HepG2 (cell line): ENCODE results near the gene CCR9. TPM values are rescaled to one million over a fixed set of nuclear protein-coding genes. Genes with fewer than 3 reads are reported as not detected.

Source experiments
- ATAC-seq: fragments of 200-7000 bp; cut with Tn5 transposase; 3 replicates; pipeline ENCODE4 v1.9.1; 2020; ENCODE audit warnings: mild to moderate bottlenecking, moderate library complexity
- BruUV-seq: library from RNA; stranded (reverse); fragments of 400-500 nt; replicated peaks from 2 replicates; lab custom pipeline; 2021; lab: Mats Ljungman, UMichigan
- CTCF ChIA-PET: fragments of 300-600 bp; formaldehyde crosslinking; extraction: SDS; loops from one replicate; lab custom pipeline; 2021; ENCODE audit warnings: low total read pairs, inconsistent platforms, low intra/inter-chr PET ratio; lab: Yijun Ruan, JAX
- POLR2A ChIA-PET: fragments of 350-600 bp; sonication (Branson Sonifier 250); formaldehyde crosslinking; loops from one replicate; lab custom pipeline; 2020; ENCODE audit warnings: antibody characterized with exemption, inconsistent platforms; lab: Yijun Ruan, JAX
- DNase-seq: peaks from one replicate; pipeline ENCODE4 v3.0.0-alpha.2; 2015; ENCODE audit warnings: low spot score
- FAIRE-seq: peaks from 3 replicates; lab custom pipeline; 2011; peaks lifted over from hg19 to GRCh38; lab: Jason Lieb, UNC
- H2AFZ ChIP-seq: one replicate; pipeline ENCODE4 v1.6.1; 2011; ENCODE audit warnings: low read length, inconsistent platforms
- H3K27ac ChIP-seq: fragments of 300-600 bp; 3 replicates; pipeline ENCODE4 v1.8.0; 2011; ENCODE audit warnings: mixed run types, mild to moderate bottlenecking, mixed read lengths, low read length, inconsistent platforms; ENCODE audit not compliant: insufficient read depth; ENCODE audit errors: extremely low read length
- H3K27me3 ChIP-seq, 2 experiments: fragments of 200-600 bp in 1 of 2; 2 replicates in 1 of 2; 3 replicates in 1 of 2; pipeline versions ENCODE4 v1.6.0 to v1.8.0; 2011; ENCODE audit warnings: low read length in 2 of 2, mild to moderate bottlenecking in 2 of 2, moderate library complexity in 2 of 2, inconsistent platforms in 1 of 2; ENCODE audit not compliant: insufficient read depth in 2 of 2, control insufficient read depth in 1 of 2
- H3K36me3 ChIP-seq, 2 experiments: fragments of 200-600 bp in 1 of 2; replicated peaks in 1 of 2; 2 replicates in 1 of 2; 3 replicates in 1 of 2; pipeline versions ENCODE4 v1.5.1 to v1.8.0; 2011; ENCODE audit warnings: low read length in 2 of 2, inconsistent platforms in 1 of 2; ENCODE audit not compliant: insufficient read depth in 2 of 2, control insufficient read depth in 1 of 2
- H3K4me1 ChIP-seq: 2 replicates; pipeline ENCODE4 v1.5.1; 2012; ENCODE audit warnings: low read length, inconsistent platforms; ENCODE audit not compliant: insufficient read depth
- H3K4me2 ChIP-seq: 2 replicates; pipeline ENCODE4 v1.6.0; 2011; ENCODE audit warnings: low read depth, low read length, inconsistent platforms
- H3K4me3 ChIP-seq, 3 experiments: fragments of 200-600 bp in 1 of 3; sonication (generic), shearing (Covaris generic) in 1 of 3; replicated peaks in 1 of 3; 2 replicates each; pipeline ENCODE4 v1.5.1; 2011 to 2016; ENCODE audit warnings: low read length in 3 of 3, inconsistent platforms in 2 of 3, low read depth in 2 of 3, mild to moderate bottlenecking in 2 of 3, control low read depth in 1 of 3, mixed read lengths in 1 of 3; ENCODE audit not compliant: insufficient read depth in 1 of 3
- H3K79me2 ChIP-seq: one replicate; pipeline ENCODE4 v1.6.1; 2011; ENCODE audit warnings: low read length, inconsistent platforms; ENCODE audit not compliant: insufficient read depth
- H3K9ac ChIP-seq: 2 replicates; pipeline ENCODE4 v1.6.0; 2011; ENCODE audit warnings: mild to moderate bottlenecking, low read depth, low read length, inconsistent platforms; ENCODE audit not compliant: insufficient read depth
- H3K9me3 ChIP-seq: 2 replicates; pipeline ENCODE4 v1.5.1; 2012; ENCODE audit warnings: mild to moderate bottlenecking, low read length
- H4K20me1 ChIP-seq: 2 replicates; pipeline ENCODE4 v1.6.0; 2011; ENCODE audit warnings: inconsistent platforms, mild to moderate bottlenecking, low read length, moderate library complexity; ENCODE audit not compliant: insufficient read depth
- CBX5 ChIP-seq: sonication (generic); formaldehyde crosslinking; IDR thresholded peaks from 2 replicates; pipeline ENCODE4 v1.4.0; 2020; ENCODE audit warnings: missing genetic modification reagents, borderline replicate concordance
- CEBPZ ChIP-seq: IDR thresholded peaks from 2 replicates; pipeline ENCODE4 v1.6.1; 2012; ENCODE audit warnings: low read length, improper control_type of control experiment
- FOXA1 ChIP-seq, 2 experiments: fragments of 450-650 bp in 1 of 2; sonication (generic) in 1 of 2; formaldehyde crosslinking in 1 of 2; IDR thresholded peaks; 2 replicates each; pipeline versions ENCODE4 v1.4.0 to v1.6.1; 2016 to 2020; ENCODE audit warnings: missing genetic modification reagents in 1 of 2
- KMT2B ChIP-seq: IDR thresholded peaks from 2 replicates; pipeline ENCODE4 v1.6.1; 2016; ENCODE audit warnings: missing genetic modification reagents, missing compliant biosample characterization
- NFIB ChIP-seq: sonication (generic); formaldehyde crosslinking; IDR thresholded peaks from 2 replicates; pipeline ENCODE4 v1.9.0; 2021; ENCODE audit warnings: missing genetic modification reagents, mild to moderate bottlenecking, borderline replicate concordance
- RXRA ChIP-seq: sonication (generic); formaldehyde crosslinking; IDR thresholded peaks from 2 replicates; pipeline ENCODE4 v1.5.1; 2020; ENCODE audit warnings: missing genetic modification reagents
- SRSF4 ChIP-seq: fragments of 200-400 bp; formaldehyde crosslinking; IDR thresholded peaks from one replicate; pipeline ENCODE4 v1.6.1; 2018; ENCODE audit warnings: mild to moderate bottlenecking, low read depth, low read length, moderate library complexity; ENCODE audit not compliant: poor library complexity, severe bottlenecking
- STAT5B ChIP-seq: sonication (generic); formaldehyde crosslinking; IDR thresholded peaks from 2 replicates; pipeline ENCODE4 v1.4.0; 2020; ENCODE audit warnings: missing genetic modification reagents
- ZBTB20 ChIP-seq: sonication (generic); formaldehyde crosslinking; IDR thresholded peaks from 2 replicates; pipeline ENCODE4 v1.8.1; 2023; ENCODE audit warnings: missing genetic modification reagents, low read depth, mild to moderate bottlenecking, borderline replicate concordance
- ZC3H4 ChIP-seq: sonication (generic); formaldehyde crosslinking; IDR thresholded peaks from 2 replicates; pipeline ENCODE4 v1.4.0; 2020; ENCODE audit warnings: missing genetic modification reagents, borderline replicate concordance
- ZFP37 ChIP-seq: sonication (generic); formaldehyde crosslinking; IDR thresholded peaks from 2 replicates; pipeline ENCODE4 v1.4.0; 2020; ENCODE audit warnings: missing genetic modification reagents, borderline replicate concordance
- ZNF431 ChIP-seq: sonication (generic); formaldehyde crosslinking; IDR thresholded peaks from 2 replicates; pipeline ENCODE4 v1.9.0; 2022; ENCODE audit warnings: missing genetic modification reagents, low read depth, mild to moderate bottlenecking, borderline replicate concordance
- ZNF468 ChIP-seq: sonication (generic); formaldehyde crosslinking; IDR thresholded peaks from 2 replicates; pipeline ENCODE4 v1.8.0; 2022; ENCODE audit warnings: mild to moderate bottlenecking, moderate library complexity, missing genetic modification reagents
- ZNF629 ChIP-seq: sonication (generic); formaldehyde crosslinking; conservative IDR thresholded peaks from 2 replicates; pipeline ENCODE4 v1.5.0; 2020; ENCODE audit warnings: missing genetic modification reagents
- WGBS: methylation state at CpG from one replicate; pipeline ENCODE4 v1.1.6; 2017; ENCODE audit warnings: low lambda C conversion rate; 5-methylcytosine and 5-hydroxymethylcytosine counted together
- in situ Hi-C: cut with HindIII; loops from 2 replicates; pipeline ENCODE4 v1.10.0; 2017; ENCODE audit warnings: low pct_unique_long_range_greater_than_20kb; ENCODE audit not compliant: extremely low pct_ligation_motif_present
- intact Hi-C: fragments of 100-400 bp; cut with micrococcal nuclease; formaldehyde crosslinking; loops from one replicate; pipeline ENCODE4 v1.10.0; 2022; ENCODE audit not compliant: unreplicated experiment
- polyA plus RNA-seq, 8 experiments: library from polyadenylated mRNA; depleted of rRNA in 3 of 8; stranded (reverse) in 7 of 8; unstranded in 1 of 8; fragments of >200 nt; fragmentation: Illumina TruSeq in 4 of 8; extraction: Trizol in 4 of 8; gene quantifications; 2 replicates each; pipeline versions ENCODE4 v1.2.1 to v1.2.3, GENCODE V29; 2011 to 2016; ENCODE audit warnings: low read depth in 4 of 8, missing spikeins in 1 of 8, mixed read lengths in 1 of 8; ENCODE audit not compliant: insufficient read depth in 1 of 8
- total RNA-seq, 5 experiments: library from RNA; depleted of rRNA; stranded (reverse); fragments of >200 nt; fragmentation: Illumina TruSeq; extraction: Trizol; gene quantifications; 2 replicates each; pipeline ENCODE4 v1.2.3, GENCODE V29; 2016; ENCODE audit warnings: low read depth in 1 of 5

CCR9 gene
- total and polyA plus RNA-seq, 2 of the 13 experiments (the other 11 are each of a cell fraction or from before 2014, with no cell fraction given) = not detected

- no peak for TF ChIP-seq STAT5B (CRISPR knock-in tag)
- no peak for TF ChIP-seq ZFP37 (CRISPR knock-in tag)
- TF ChIP-seq ZNF629 (CRISPR knock-in tag) = 0 out of 2 replicates have a peak, but pooled peaks have one; percentile 26
- TF ChIP-seq KMT2B (CRISPR knock-in tag) = no peak
- no peak for TF ChIP-seq ZNF431 (CRISPR knock-in tag)
- no peak for TF ChIP-seq RXRA (CRISPR knock-in tag)
- H3K9ac ChIP-seq = no peak overlapping the region
- no TSS peak for BruUV-seq
- WGBS = 94% methylated on average over 3 of the region's 4 CpGs
- H3K36me3 ChIP-seq = peaks cover 22 to 97% of the 10 kb centered on the region in 2 experiments
- in situ Hi-C loops = no loop called here
- ChIA-PET CTCF (no interaction called here), POLR2A (no interaction called here)
- H3K9me3 ChIP-seq = no peaks in the 10 kb centered on the region
- H3K4me2 ChIP-seq = no peak overlapping the region
- H3K27ac ChIP-seq = no peak overlapping the region
- no peaks in the 10 kb centered on the region for H3K4me1 ChIP-seq
- no peak overlapping the region for H2AFZ ChIP-seq
- no peaks in the 10 kb centered on the region for H3K27me3 ChIP-seq
- H3K4me3 ChIP-seq = no peak overlapping the region
- H4K20me1 ChIP-seq = no peaks in the 10 kb centered on the region
- intact Hi-C loops = no loop called here
- FAIRE-seq = no peak
- no peak for DNase-seq
- no peak for ATAC-seq
- H3K79me2 ChIP-seq = no peaks in the 10 kb centered on the region
Observed at GRCh38 chr3:45932112-45932511, 45.8 kb downstream of the CCR9 start.

GRCh38 chr3:45933591-45933990, 47.2 kb downstream of the CCR9 start:
- H3K9ac ChIP-seq = no peak overlapping the region
- FAIRE-seq (no peak), ATAC-seq (no peak), DNase-seq (no peak)
- H3K4me2 ChIP-seq = no peak overlapping the region
- H3K4me3 ChIP-seq = no peak overlapping the region
- BruUV-seq = no TSS peak
- H3K9me3 ChIP-seq = no peaks in the 10 kb centered on the region
- CTCF ChIA-PET = no interaction called here
- 97% methylated on average over 4 of the region's 4 CpGs for WGBS
- H3K36me3 ChIP-seq = peaks cover 20 to 89% of the 10 kb centered on the region in 2 experiments
- intact Hi-C loops (no loop called here), in situ Hi-C loops (no loop called here)
- no peaks in the 10 kb centered on the region for H3K79me2 ChIP-seq
- no peaks in the 10 kb centered on the region for H3K4me1 ChIP-seq
- no peak overlapping the region for H2AFZ ChIP-seq
- POLR2A ChIA-PET = no interaction called here
- TF ChIP-seq ZBTB20 (CRISPR knock-in tag) (no peak), CBX5 (no peak), SRSF4 (no peak), ZC3H4 (CRISPR knock-in tag) (no peak), CEBPZ (no peak), FOXA1 (IDR thresholded peaks at IDR 0.05) (no peak), FOXA1 (CRISPR knock-in tag; IDR thresholded peaks at IDR 0.05) (no peak), ZNF468 (CRISPR knock-in tag) (no peak), NFIB (CRISPR knock-in tag) (no peak)
- no peaks in the 10 kb centered on the region for H3K27me3 ChIP-seq
- H3K27ac ChIP-seq = no peak overlapping the region
- H4K20me1 ChIP-seq = no peaks in the 10 kb centered on the region
